Panc1 (cell line): ENCODE results near the gene KAZN. TPM values are rescaled to one million over a fixed set of nuclear protein-coding genes. Genes with fewer than 3 reads are reported as not detected.

Experiments
- ATAC-seq: fragments of 200-7000 bp; cut with Tn5 transposase; 2 replicates; pipeline ENCODE4 v1.9.1; 2020; ENCODE audit warnings: mild to moderate bottlenecking, moderate library complexity
- BruUV-seq: library from RNA; stranded (reverse); fragments of 400-500 nt; replicated peaks from 2 replicates; lab custom pipeline; 2021; lab: Mats Ljungman, UMichigan
- CTCF ChIA-PET: fragments of 300-600 bp; sonication (Branson Sonifier 250); formaldehyde crosslinking; loops from one replicate; lab custom pipeline; 2022; ENCODE audit warnings: antibody characterized with exemption; lab: Charles Lee
- POLR2A ChIA-PET: fragments of 300-600 bp; sonication (Branson Sonifier 250); formaldehyde crosslinking; loops from one replicate; lab custom pipeline; 2022; ENCODE audit warnings: antibody characterized with exemption; lab: Charles Lee
- DNase-seq: peaks from one replicate; pipeline ENCODE4 v3.0.0-alpha.2; 2010; ENCODE audit warnings: low read depth, low spot score
- H3K27ac ChIP-seq: 2 replicates; pipeline ENCODE4 v1.5.1; 2011; ENCODE audit warnings: mild to moderate bottlenecking, low read length, inconsistent platforms
- H3K27me3 ChIP-seq: fragments of 200-500 bp; sonication (Bioruptor generic); 2 replicates; pipeline ENCODE4 v1.6.0; 2014; ENCODE audit warnings: low read length, inconsistent platforms; ENCODE audit not compliant: control insufficient read depth, insufficient read depth
- H3K36me3 ChIP-seq: fragments of 200-500 bp; sonication (Bioruptor generic); 2 replicates; pipeline ENCODE4 v1.5.1; 2014; ENCODE audit warnings: inconsistent platforms, mild to moderate bottlenecking, low read length, moderate library complexity; ENCODE audit not compliant: control insufficient read depth, insufficient read depth
- H3K4me1 ChIP-seq: 2 replicates; pipeline ENCODE4 v1.5.1; 2011; ENCODE audit warnings: inconsistent platforms, mild to moderate bottlenecking, low read length, moderate library complexity; ENCODE audit not compliant: control insufficient read depth, insufficient read depth
- H3K4me3 ChIP-seq, 2 experiments: 2 replicates each; pipeline ENCODE4 v1.5.1; 2011 to 2012; ENCODE audit warnings: low read depth in 2 of 2, low read length in 2 of 2, mild to moderate bottlenecking in 2 of 2, inconsistent platforms in 1 of 2, moderate library complexity in 1 of 2
- H3K9me3 ChIP-seq: fragments of 200-500 bp; sonication (Bioruptor generic); 2 replicates; pipeline ENCODE4 v1.5.1; 2014; ENCODE audit warnings: low read depth, mild to moderate bottlenecking, inconsistent platforms, low read length, moderate library complexity; ENCODE audit not compliant: control insufficient read depth, insufficient read depth
- CTCF ChIP-seq: fragments of 450-650 bp; IDR thresholded peaks from 2 replicates; pipeline ENCODE4 v1.5.1; 2017; ENCODE audit warnings: mild to moderate bottlenecking
- POLR2AphosphoS5 ChIP-seq: IDR thresholded peaks from 2 replicates; pipeline ENCODE4 v1.6.1; 2012; ENCODE audit warnings: mild to moderate bottlenecking, low read depth, low read length, moderate library complexity
- REST ChIP-seq, 2 experiments: IDR thresholded peaks; 2 replicates each; pipeline ENCODE4 v1.6.1; 2011 to 2012; ENCODE audit warnings: low read depth in 2 of 2, control low read depth in 1 of 2, low read length in 1 of 2, mild to moderate bottlenecking in 1 of 2, moderate library complexity in 1 of 2; ENCODE audit not compliant: insufficient read depth in 1 of 2
- SIN3A ChIP-seq: IDR thresholded peaks from 2 replicates; pipeline ENCODE4 v1.6.1; 2012; ENCODE audit warnings: low read depth, mild to moderate bottlenecking, low read length, moderate library complexity, borderline replicate concordance; ENCODE audit not compliant: insufficient read depth
- TCF7L2 ChIP-seq: IDR thresholded peaks from 2 replicates; pipeline ENCODE4 v1.6.1; 2011; ENCODE audit warnings: mild to moderate bottlenecking, low read depth, low read length, inconsistent platforms
- in situ Hi-C: cut with HindIII; loops from 2 replicates; pipeline ENCODE4 v1.10.0; 2016; ENCODE audit warnings: low sequenced_read_pairs, low pct_unique_long_range_greater_than_20kb
- intact Hi-C: fragments of 100-400 bp; cut with micrococcal nuclease; formaldehyde crosslinking; loops from one replicate; pipeline ENCODE4 v1.10.0; 2022; ENCODE audit not compliant: unreplicated experiment
- total RNA-seq: library from RNA; stranded (reverse); gene quantifications from one replicate; pipeline ENCODE4 v1.2.1, GENCODE V29; 2021; ENCODE audit not compliant: unreplicated experiment

Gene KAZN
- total RNA-seq, 1 experiment from 2014 or later = 6.6 TPM

GRCh38 chr1:14745789-14746188 is 147.3 kb downstream of the KAZN start:
- no peaks in the 10 kb centered on the region for H3K9me3 ChIP-seq
- no TSS peak for BruUV-seq
- no peaks in the 10 kb centered on the region for H3K27me3 ChIP-seq
- POLR2A ChIA-PET = no interaction called here
- in situ Hi-C loops (no loop called here), intact Hi-C loops (no loop called here)
- no peak overlapping the region for H3K4me3 ChIP-seq
- DNase-seq = no peak
- no peak for ATAC-seq
- TF ChIP-seq SIN3A (no peak), TCF7L2 (no peak), CTCF (no peak), REST (IDR thresholded peaks at IDR 0.05; ENCODE audit: insufficient read depth in 1 of 2, low read depth in 2 of 2, low read length in 1 of 2) (no peak), POLR2AphosphoS5 (no peak)
- CTCF ChIA-PET = no interaction called here
- H3K27ac ChIP-seq = no peak overlapping the region
- H3K36me3 ChIP-seq = no peaks in the 10 kb centered on the region
- no peaks in the 10 kb centered on the region; the same call in 1 of the 2 replicates for H3K4me1 ChIP-seq

DNA sequence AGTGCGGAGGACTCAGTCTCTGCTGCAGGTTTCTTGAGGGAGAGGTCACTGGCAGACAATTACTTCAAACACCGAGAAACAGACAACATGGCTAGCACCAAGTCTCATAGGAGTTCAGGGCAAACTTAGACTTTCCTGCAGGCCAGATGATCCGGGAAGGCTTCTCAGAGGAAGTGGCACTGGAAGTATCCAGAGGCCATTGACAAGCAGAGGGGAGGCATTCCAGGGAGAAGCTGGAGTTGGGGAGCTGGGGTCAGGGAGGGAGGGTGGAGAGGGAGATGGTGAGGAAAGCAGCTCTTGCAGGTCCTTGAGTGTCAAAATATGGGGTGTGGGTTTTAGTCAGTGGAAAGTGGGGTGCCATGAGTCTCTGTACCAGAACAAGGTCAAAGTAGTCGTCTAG is 147.9 kb downstream of the KAZN start:
- Histone ChIP-seq H3K9me3 (no peaks in the 10 kb centered on the region), H3K27ac (no peak overlapping the region), H3K36me3 (no peaks in the 10 kb centered on the region), H3K4me3 (no peak overlapping the region), H3K27me3 (no peaks in the 10 kb centered on the region), H3K4me1 (no peaks in the 10 kb centered on the region; the same call in 1 of the 2 replicates)
- DNase-seq (no peak), ATAC-seq (no peak)
- in situ Hi-C loops = no loop called here
- BruUV-seq = no TSS peak
- ChIA-PET CTCF (no interaction called here), POLR2A (no interaction called here)
- no peak for TF ChIP-seq TCF7L2
- no peak for TF ChIP-seq CTCF
- no peak for TF ChIP-seq REST (IDR thresholded peaks at IDR 0.05; ENCODE audit: insufficient read depth in 1 of 2, low read depth in 2 of 2, low read length in 1 of 2)
- no peak for TF ChIP-seq SIN3A
- no peak for TF ChIP-seq POLR2AphosphoS5
- intact Hi-C loops = no loop called here
